Suprapubic skin (tissue), 3 donors: ENCODE data around the gene FAM200B.

Source experiments
- CTCF ChIP-seq, 2 donors: fragments of 200-600 bp in 1 of 2; fragments of 450-650 bp in 1 of 2; sonication (generic) in 1 of 2; IDR thresholded peaks; one replicate each; pipeline ENCODE4 v1.5.1; 2016 to 2019; ENCODE audit warnings: antibody characterized with exemption in 2 of 2, mild to moderate bottlenecking in 1 of 2, moderate library complexity in 1 of 2
- POLR2AphosphoS5 ChIP-seq, 3 donors: sonication (generic); formaldehyde crosslinking; IDR thresholded peaks; one replicate each; pipeline ENCODE4 v1.6.1; 2017; ENCODE audit warnings: antibody characterized with exemption in 3 of 3

- no peak for TF ChIP-seq CTCF (IDR thresholded peaks at IDR 0.05)
- no peak for TF ChIP-seq POLR2AphosphoS5 (IDR thresholded peaks at IDR 0.05)
Measured at GRCh38 chr4:15673337-15673736, 8.3 kb upstream of the FAM200B start.
